Measurements from ENCODE around the gene KIF26B. TPM values are rescaled to one million over a fixed set of nuclear protein-coding genes. Genes with fewer than 3 reads are reported as not detected.

The KIF26B gene
- total and polyA plus RNA-seq, 10 of the 15 experiments (the other 5 are each of a cell fraction or from before 2014, with no cell fraction given), result 0.35 to 11.6 (median 2.2) TPM

Small RNA genes lying within 50 kb of the gene (small RNA-seq; reads per million reads assigned to genes)
- not detected for gene DNAJC19P8
- not detected for gene RNU1-132P
